VCaP (cell line): ENCODE measurements around the gene RCE1.

Source experiments
- H3K27ac ChIP-seq: fragments of 450-650 bp; 2 replicates; pipeline ENCODE4 v1.5.1; 2017
- TF ChIP-seq, protein P1 (sequence below): fragments of 450-650 bp; conservative IDR thresholded peaks from 2 replicates; pipeline ENCODE4 v1.5.1; 2017; ENCODE audit warnings: mild to moderate bottlenecking, moderate library complexity

The RCE1 gene

DNA sequence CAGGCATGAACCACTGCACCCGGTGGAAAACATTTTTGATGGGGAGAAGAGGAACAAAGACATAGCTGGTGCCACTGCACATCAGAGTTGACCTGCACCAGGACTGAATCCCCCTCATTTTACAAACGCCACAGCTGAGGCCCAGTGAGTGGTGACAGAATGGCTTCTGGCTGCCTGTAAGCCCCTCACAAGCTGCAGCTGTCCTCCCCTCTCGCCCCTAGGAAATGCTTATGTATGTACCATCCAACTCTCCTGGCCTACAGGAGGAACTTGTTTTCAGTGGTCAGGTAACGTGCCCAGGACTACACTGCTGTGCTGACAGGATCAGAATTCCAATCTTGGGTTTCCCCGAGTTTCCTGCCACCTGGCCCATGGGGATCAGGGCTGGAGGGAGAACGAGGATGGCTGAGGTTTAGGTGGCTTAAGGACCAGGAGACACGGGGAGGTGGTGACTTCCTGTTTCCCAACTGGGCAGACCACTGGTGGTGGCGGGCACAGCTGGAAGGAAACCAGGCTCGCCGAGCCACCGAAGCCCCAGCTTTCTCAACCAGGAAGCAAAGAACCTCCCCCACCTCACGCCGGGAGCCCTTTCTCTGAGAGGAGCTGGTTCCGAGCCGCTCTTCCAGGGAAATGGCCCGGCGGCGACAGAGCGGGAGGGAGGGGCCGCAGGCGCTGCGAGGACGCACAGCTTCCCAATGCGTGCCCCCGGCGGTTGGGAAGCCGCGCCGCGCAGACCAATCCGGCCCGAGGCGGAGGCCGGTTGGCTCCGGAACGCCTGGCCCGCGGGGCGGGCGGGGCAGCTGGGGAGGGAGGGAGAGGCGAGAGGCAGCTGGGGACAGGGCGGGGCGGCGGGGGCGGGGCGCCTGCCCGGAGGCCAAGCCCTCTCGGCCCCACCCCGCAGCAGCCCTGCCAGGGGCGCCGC lies 12.6 kb downstream of the RCE1 start:
- TF ChIP-seq, protein P1, sequence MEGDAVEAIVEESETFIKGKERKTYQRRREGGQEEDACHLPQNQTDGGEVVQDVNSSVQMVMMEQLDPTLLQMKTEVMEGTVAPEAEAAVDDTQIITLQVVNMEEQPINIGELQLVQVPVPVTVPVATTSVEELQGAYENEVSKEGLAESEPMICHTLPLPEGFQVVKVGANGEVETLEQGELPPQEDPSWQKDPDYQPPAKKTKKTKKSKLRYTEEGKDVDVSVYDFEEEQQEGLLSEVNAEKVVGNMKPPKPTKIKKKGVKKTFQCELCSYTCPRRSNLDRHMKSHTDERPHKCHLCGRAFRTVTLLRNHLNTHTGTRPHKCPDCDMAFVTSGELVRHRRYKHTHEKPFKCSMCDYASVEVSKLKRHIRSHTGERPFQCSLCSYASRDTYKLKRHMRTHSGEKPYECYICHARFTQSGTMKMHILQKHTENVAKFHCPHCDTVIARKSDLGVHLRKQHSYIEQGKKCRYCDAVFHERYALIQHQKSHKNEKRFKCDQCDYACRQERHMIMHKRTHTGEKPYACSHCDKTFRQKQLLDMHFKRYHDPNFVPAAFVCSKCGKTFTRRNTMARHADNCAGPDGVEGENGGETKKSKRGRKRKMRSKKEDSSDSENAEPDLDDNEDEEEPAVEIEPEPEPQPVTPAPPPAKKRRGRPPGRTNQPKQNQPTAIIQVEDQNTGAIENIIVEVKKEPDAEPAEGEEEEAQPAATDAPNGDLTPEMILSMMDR: no peak
- peak overlapping the region; percentile 96 for H3K27ac ChIP-seq

DNA sequence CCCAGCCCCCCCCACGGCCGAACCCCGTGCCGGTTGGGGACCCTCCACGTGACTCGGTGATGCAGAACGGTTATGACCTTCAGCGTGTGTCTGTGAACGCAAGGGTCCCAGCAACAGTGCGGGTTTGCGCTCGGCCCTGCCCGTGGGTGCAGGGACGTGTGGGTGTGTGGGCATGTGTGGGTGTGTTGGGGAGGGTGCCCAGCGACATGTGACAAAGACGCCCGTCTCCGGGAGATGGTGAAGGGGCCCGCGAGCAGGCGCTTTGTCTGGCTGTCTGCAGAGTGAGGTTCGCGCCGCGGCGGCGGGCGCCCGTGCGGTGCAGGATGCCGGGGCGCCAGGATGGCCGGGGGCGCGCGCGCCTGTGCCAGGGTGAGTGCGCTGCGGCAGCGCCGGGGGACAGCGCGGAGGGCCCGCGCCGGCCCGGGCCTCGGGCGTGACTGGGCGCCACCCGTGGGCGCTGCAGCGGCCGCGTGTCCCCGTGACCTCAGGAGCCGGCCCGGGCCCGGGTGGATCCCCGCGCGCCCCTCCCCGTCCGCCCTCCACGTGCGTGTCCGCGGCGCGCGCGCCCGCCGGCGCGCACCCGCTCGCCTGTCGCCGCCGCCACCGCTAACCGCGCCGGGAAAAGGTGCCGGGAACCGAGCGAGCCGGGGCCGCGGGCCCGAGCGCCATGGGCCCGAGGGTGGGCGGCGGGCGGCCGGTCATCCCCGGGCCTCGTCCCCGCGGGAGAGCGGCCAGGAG lies 13.4 kb downstream of the RCE1 start, which contains the start of gene LRFN4:
Gene LRFN4, plus strand, starts transcription at position 569 of the 738 bp plus-strand sequence. CDS start 681 bp downstream, outside the sequence.
- peak within 1 kb of the TSS; percentile 96 for H3K27ac ChIP-seq
- TF ChIP-seq, protein P1: no peak; the same call in 1 of the 2 replicates

GRCh38 chr11:66857234-66857926 lies 14.1 kb downstream of the RCE1 start:
- H3K27ac ChIP-seq: peak overlapping the region; percentile 96

GRCh38 chr11:66857927-66858185 lies 14.6 kb downstream of the RCE1 start:
- TF ChIP-seq, protein P1: no peak
- peak overlapping the region; percentile 96 for H3K27ac ChIP-seq

More at GRCh38 chr11:66857234-66857926, 14.1 kb downstream of the RCE1 start:
- TF ChIP-seq, protein P1: no peak

DNA sequence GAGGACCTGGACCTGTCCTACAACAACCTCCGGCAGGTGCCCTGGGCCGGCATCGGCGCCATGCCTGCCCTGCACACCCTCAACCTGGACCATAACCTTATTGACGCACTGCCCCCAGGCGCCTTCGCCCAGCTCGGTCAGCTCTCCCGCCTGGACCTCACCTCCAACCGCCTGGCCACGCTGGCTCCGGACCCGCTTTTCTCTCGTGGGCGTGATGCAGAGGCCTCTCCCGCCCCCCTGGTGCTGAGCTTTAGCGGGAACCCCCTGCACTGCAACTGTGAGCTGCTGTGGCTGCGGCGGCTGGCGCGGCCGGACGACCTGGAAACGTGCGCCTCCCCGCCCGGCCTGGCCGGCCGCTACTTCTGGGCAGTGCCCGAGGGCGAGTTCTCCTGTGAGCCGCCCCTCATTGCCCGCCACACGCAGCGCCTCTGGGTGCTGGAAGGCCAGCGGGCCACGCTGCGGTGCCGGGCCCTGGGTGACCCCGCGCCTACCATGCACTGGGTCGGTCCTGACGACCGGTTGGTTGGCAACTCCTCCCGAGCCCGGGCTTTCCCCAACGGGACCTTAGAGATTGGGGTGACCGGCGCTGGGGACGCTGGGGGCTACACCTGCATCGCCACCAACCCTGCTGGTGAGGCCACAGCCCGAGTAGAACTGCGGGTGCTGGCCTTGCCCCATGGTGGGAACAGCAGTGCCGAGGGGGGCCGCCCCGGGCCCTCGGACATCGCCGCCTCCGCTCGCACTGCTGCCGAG lies 15.1 kb downstream of the RCE1 start:
- H3K27ac ChIP-seq: peak overlapping the region; percentile 96

DNA sequence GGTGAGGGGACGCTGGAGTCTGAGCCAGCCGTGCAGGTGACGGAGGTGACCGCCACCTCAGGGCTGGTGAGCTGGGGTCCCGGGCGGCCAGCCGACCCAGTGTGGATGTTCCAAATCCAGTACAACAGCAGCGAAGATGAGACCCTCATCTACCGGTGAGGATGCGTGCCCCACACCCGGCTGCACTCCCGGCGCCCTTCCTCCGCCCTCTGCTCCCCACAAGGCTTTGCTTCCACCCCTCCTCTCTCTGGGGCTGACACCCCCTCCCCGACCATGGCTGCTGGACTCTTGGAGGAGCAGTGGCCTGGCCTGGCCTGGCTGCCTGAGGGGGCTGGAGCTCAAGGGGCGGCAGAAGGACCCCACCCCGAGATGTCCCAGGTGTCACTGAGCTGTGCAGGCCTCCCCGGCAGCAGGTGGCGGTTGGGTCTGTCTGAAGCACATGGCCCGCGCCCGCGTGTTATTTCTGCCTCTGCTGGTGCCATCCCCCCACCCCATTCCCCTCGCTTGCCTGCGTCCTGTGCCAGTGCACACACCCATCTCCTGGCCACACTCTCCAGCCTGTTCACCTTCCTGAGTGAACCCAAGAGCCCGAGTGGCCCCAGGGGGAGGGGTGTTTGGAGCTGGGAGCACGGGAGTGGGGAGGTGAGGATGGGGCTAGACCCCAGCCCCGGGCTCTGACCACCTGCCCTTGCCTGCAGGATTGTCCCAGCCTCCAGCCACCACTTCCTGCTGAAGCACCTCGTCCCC lies 15.9 kb downstream of the RCE1 start:
- H3K27ac ChIP-seq: no peak overlapping the region
- TF ChIP-seq, protein P1: no peak

More for the DNA sequence above, 15.1 kb downstream of the RCE1 start:
- TF ChIP-seq, protein P1: no peak
